ENCODE data around the gene CHCHD4.
A peak's percentile ranks its signal among the peaks of the same experiment; 100 is the strongest.

CHCHD4 gene

GRCh38 chr3:14142567-14143270 lies 18.0 kb upstream of the CHCHD4 start:
- H3K9ac ChIP-seq (ENCODE audit: low read length in 2 of 2) = no peak overlapping the region
- peaks cover 34% of the 10 kb centered on the region for H3K4me1 ChIP-seq (ENCODE audit: control insufficient read depth, insufficient read depth, low read length)
- peaks cover 55 to 56% of the 10 kb centered on the region in 2 donors for H3K36me3 ChIP-seq (ENCODE audit: control insufficient read depth in 2 of 2, insufficient read depth in 2 of 2, low read length in 2 of 2)
- no peak overlapping the region for H3K4me3 ChIP-seq (ENCODE audit: low read length in 2 of 2)
- H3K27me3 ChIP-seq (ENCODE audit: control insufficient read depth in 1 of 2, insufficient read depth in 2 of 2, low read length in 2 of 2) = no peaks in the 10 kb centered on the region
- peak overlapping the region; percentile 26 for H3K27ac ChIP-seq (ENCODE audit: low read length)
- H3K9me3 ChIP-seq (ENCODE audit: control insufficient read depth in 2 of 2, low read length in 2 of 2) = no peaks in the 10 kb centered on the region

- Histone ChIP-seq H3K4me1 (ENCODE audit: control insufficient read depth, insufficient read depth, low read length) (peaks cover 39% of the 10 kb centered on the region), H3K9me3 (ENCODE audit: control insufficient read depth in 2 of 2, low read length in 2 of 2) (no peaks in the 10 kb centered on the region), H3K9ac (ENCODE audit: low read length in 2 of 2) (no peak overlapping the region), H3K27me3 (ENCODE audit: control insufficient read depth in 1 of 2, insufficient read depth in 2 of 2, low read length in 2 of 2) (no peaks in the 10 kb centered on the region), H3K27ac (ENCODE audit: low read length) (peak overlapping the region; percentile 26), H3K36me3 (ENCODE audit: control insufficient read depth in 2 of 2, insufficient read depth in 2 of 2, low read length in 2 of 2) (peaks cover 49 to 55% of the 10 kb centered on the region in 2 donors), H3K4me3 (ENCODE audit: low read length in 2 of 2) (no peak overlapping the region)
Measured at GRCh38 chr3:14141602-14142341, 17.1 kb upstream of the CHCHD4 start.

GRCh38 chr3:14141144-14141543 lies 16.5 kb upstream of the CHCHD4 start:
- Histone ChIP-seq H3K9ac (ENCODE audit: low read length in 2 of 2) (no peak overlapping the region), H3K36me3 (ENCODE audit: control insufficient read depth in 2 of 2, insufficient read depth in 2 of 2, low read length in 2 of 2) (peaks cover 47 to 55% of the 10 kb centered on the region in 2 donors), H3K4me3 (ENCODE audit: low read length in 2 of 2) (no peak overlapping the region), H3K9me3 (ENCODE audit: control insufficient read depth in 2 of 2, low read length in 2 of 2) (no peaks in the 10 kb centered on the region), H3K27ac (ENCODE audit: low read length) (no peak overlapping the region), H3K27me3 (ENCODE audit: control insufficient read depth in 1 of 2, insufficient read depth in 2 of 2, low read length in 2 of 2) (no peaks in the 10 kb centered on the region), H3K4me1 (ENCODE audit: control insufficient read depth, insufficient read depth, low read length) (peaks cover 36% of the 10 kb centered on the region)

GRCh38 chr3:14140668-14141067 lies 16.0 kb upstream of the CHCHD4 start:
- no peaks in the 10 kb centered on the region for H3K27me3 ChIP-seq (ENCODE audit: control insufficient read depth in 1 of 2, insufficient read depth in 2 of 2, low read length in 2 of 2)
- H3K9me3 ChIP-seq (ENCODE audit: control insufficient read depth in 2 of 2, low read length in 2 of 2) = no peaks in the 10 kb centered on the region
- peaks cover 50 to 55% of the 10 kb centered on the region in 2 donors for H3K36me3 ChIP-seq (ENCODE audit: control insufficient read depth in 2 of 2, insufficient read depth in 2 of 2, low read length in 2 of 2)
- H3K9ac ChIP-seq (ENCODE audit: low read length in 2 of 2) = no peak overlapping the region
- H3K27ac ChIP-seq (ENCODE audit: low read length) = no peak overlapping the region
- no peak overlapping the region for H3K4me3 ChIP-seq (ENCODE audit: low read length in 2 of 2)
- peaks cover 31% of the 10 kb centered on the region for H3K4me1 ChIP-seq (ENCODE audit: control insufficient read depth, insufficient read depth, low read length)

GRCh38 chr3:14139771-14140170 lies 15.1 kb upstream of the CHCHD4 start:
- no peak overlapping the region for H3K27ac ChIP-seq (ENCODE audit: low read length)
- H3K4me1 ChIP-seq (ENCODE audit: control insufficient read depth, insufficient read depth, low read length) = peaks cover 23% of the 10 kb centered on the region
- H3K9ac ChIP-seq (ENCODE audit: low read length in 2 of 2) = no peak overlapping the region
- peaks cover 59 to 62% of the 10 kb centered on the region in 2 donors for H3K36me3 ChIP-seq (ENCODE audit: control insufficient read depth in 2 of 2, insufficient read depth in 2 of 2, low read length in 2 of 2)
- no peak overlapping the region for H3K4me3 ChIP-seq (ENCODE audit: low read length in 2 of 2)
- H3K27me3 ChIP-seq (ENCODE audit: control insufficient read depth in 1 of 2, insufficient read depth in 2 of 2, low read length in 2 of 2) = no peaks in the 10 kb centered on the region
- H3K9me3 ChIP-seq (ENCODE audit: control insufficient read depth in 2 of 2, low read length in 2 of 2) = no peaks in the 10 kb centered on the region

GRCh38 chr3:14138878-14139655 lies 14.4 kb upstream of the CHCHD4 start:
- H3K4me1 ChIP-seq (ENCODE audit: control insufficient read depth, insufficient read depth, low read length) = peaks cover 16% of the 10 kb centered on the region
- H3K27ac ChIP-seq (ENCODE audit: low read length) = no peak overlapping the region
- H3K9me3 ChIP-seq (ENCODE audit: control insufficient read depth in 2 of 2, low read length in 2 of 2) = no peaks in the 10 kb centered on the region
- no peak overlapping the region for H3K9ac ChIP-seq (ENCODE audit: low read length in 2 of 2)
- H3K27me3 ChIP-seq (ENCODE audit: control insufficient read depth in 1 of 2, insufficient read depth in 2 of 2, low read length in 2 of 2) = no peaks in the 10 kb centered on the region
- H3K36me3 ChIP-seq (ENCODE audit: control insufficient read depth in 2 of 2, insufficient read depth in 2 of 2, low read length in 2 of 2) = peaks cover 66 to 69% of the 10 kb centered on the region in 2 donors
- no peak overlapping the region for H3K4me3 ChIP-seq (ENCODE audit: low read length in 2 of 2)

- Histone ChIP-seq H3K27me3 (ENCODE audit: control insufficient read depth in 1 of 2, insufficient read depth in 2 of 2, low read length in 2 of 2) (no peaks in the 10 kb centered on the region), H3K9ac (ENCODE audit: low read length in 2 of 2) (no peak overlapping the region), H3K36me3 (ENCODE audit: control insufficient read depth in 2 of 2, insufficient read depth in 2 of 2, low read length in 2 of 2) (peaks cover 73 to 76% of the 10 kb centered on the region in 2 donors), H3K9me3 (ENCODE audit: control insufficient read depth in 2 of 2, low read length in 2 of 2) (no peaks in the 10 kb centered on the region), H3K4me3 (ENCODE audit: low read length in 2 of 2) (no peak overlapping the region), H3K4me1 (ENCODE audit: control insufficient read depth, insufficient read depth, low read length) (peaks cover 11% of the 10 kb centered on the region), H3K27ac (ENCODE audit: low read length) (no peak overlapping the region)
Measured at GRCh38 chr3:14138109-14138877, 13.6 kb upstream of the CHCHD4 start.

GRCh38 chr3:14137445-14137844 lies 12.8 kb upstream of the CHCHD4 start:
- peaks cover 82 to 84% of the 10 kb centered on the region in 2 donors for H3K36me3 ChIP-seq (ENCODE audit: control insufficient read depth in 2 of 2, insufficient read depth in 2 of 2, low read length in 2 of 2)

GRCh38 chr3:14137004-14137403 lies 12.3 kb upstream of the CHCHD4 start:
- H3K9ac ChIP-seq (ENCODE audit: low read length in 2 of 2) = no peak overlapping the region
- no peaks in the 10 kb centered on the region for H3K9me3 ChIP-seq (ENCODE audit: control insufficient read depth in 2 of 2, low read length in 2 of 2)
- H3K4me3 ChIP-seq (ENCODE audit: low read length in 2 of 2) = no peak overlapping the region
- H3K27me3 ChIP-seq (ENCODE audit: control insufficient read depth in 1 of 2, insufficient read depth in 2 of 2, low read length in 2 of 2) = no peaks in the 10 kb centered on the region
- peaks cover 9% of the 10 kb centered on the region for H3K4me1 ChIP-seq (ENCODE audit: control insufficient read depth, insufficient read depth, low read length)
- H3K27ac ChIP-seq (ENCODE audit: low read length) = peak overlapping the region; percentile 41
- H3K36me3 ChIP-seq (ENCODE audit: control insufficient read depth in 2 of 2, insufficient read depth in 2 of 2, low read length in 2 of 2) = peaks cover 82 to 84% of the 10 kb centered on the region in 2 donors

More at GRCh38 chr3:14137445-14137844, 12.8 kb upstream of the CHCHD4 start:
- Histone ChIP-seq H3K4me3 (ENCODE audit: low read length in 2 of 2) (no peak overlapping the region), H3K27me3 (ENCODE audit: control insufficient read depth in 1 of 2, insufficient read depth in 2 of 2, low read length in 2 of 2) (no peaks in the 10 kb centered on the region), H3K4me1 (ENCODE audit: control insufficient read depth, insufficient read depth, low read length) (peaks cover 9% of the 10 kb centered on the region), H3K9me3 (ENCODE audit: control insufficient read depth in 2 of 2, low read length in 2 of 2) (no peaks in the 10 kb centered on the region), H3K9ac (ENCODE audit: low read length in 2 of 2) (no peak overlapping the region), H3K27ac (ENCODE audit: low read length) (peak overlapping the region; percentile 18)

- Histone ChIP-seq H3K4me1 (ENCODE audit: control insufficient read depth, insufficient read depth, low read length) (peaks cover 9% of the 10 kb centered on the region), H3K9me3 (ENCODE audit: control insufficient read depth in 2 of 2, low read length in 2 of 2) (no peaks in the 10 kb centered on the region), H3K27me3 (ENCODE audit: control insufficient read depth in 1 of 2, insufficient read depth in 2 of 2, low read length in 2 of 2) (no peaks in the 10 kb centered on the region), H3K9ac (ENCODE audit: low read length in 2 of 2) (no peak overlapping the region), H3K36me3 (ENCODE audit: control insufficient read depth in 2 of 2, insufficient read depth in 2 of 2, low read length in 2 of 2) (peaks cover 84 to 87% of the 10 kb centered on the region in 2 donors), H3K4me3 (ENCODE audit: low read length in 2 of 2) (no peak overlapping the region), H3K27ac (ENCODE audit: low read length) (no peak overlapping the region)
Measured at GRCh38 chr3:14135581-14135980, 10.9 kb upstream of the CHCHD4 start.

Data from stomach smooth muscle (tissue), 2 donors.